OCI-LY3 (cell line): ENCODE measurements around the gene SHLD2.
"Not testable (repeated sequence)": the region's sequence is repeated elsewhere in the genome, so short reads cannot be mapped to it uniquely, and the experiment has no call there.

ENCODE experiments used
- EZH2phosphoT487 ChIP-seq: fragments of 200-600 bp; shearing (Covaris generic); IDR thresholded peaks from 2 replicates; pipeline ENCODE4 v1.6.1; 2018; ENCODE audit warnings: antibody characterized with exemption, mixed run types, low read depth
- TF ChIP-seq, protein P1 (sequence below): fragments of 200-600, 300-600 bp; sonication (generic); IDR thresholded peaks from 2 replicates; pipeline ENCODE4 v1.5.1; 2014; ENCODE audit warnings: antibody characterized with exemption, low read length, low read depth

DNA sequence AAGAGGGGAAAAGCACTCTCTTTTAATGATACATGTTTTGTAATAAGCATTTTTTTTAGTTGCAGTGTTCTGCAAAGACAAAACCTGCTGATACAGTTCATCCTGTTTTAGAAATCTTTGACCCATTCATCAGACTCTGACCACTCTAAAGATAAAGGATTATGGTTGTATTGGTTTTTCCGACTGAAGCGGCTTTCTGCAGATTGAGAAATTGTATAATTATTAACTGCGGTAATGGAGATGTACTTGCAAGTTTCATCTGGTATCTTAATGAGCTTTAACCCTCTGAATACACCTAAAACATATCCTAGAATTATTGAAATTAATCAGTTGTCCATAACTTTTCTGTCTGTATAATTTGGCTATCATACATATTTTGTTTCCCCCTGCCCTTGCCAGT lies 50.6 kb downstream of the SHLD2 start:
- TF ChIP-seq, protein P1, sequence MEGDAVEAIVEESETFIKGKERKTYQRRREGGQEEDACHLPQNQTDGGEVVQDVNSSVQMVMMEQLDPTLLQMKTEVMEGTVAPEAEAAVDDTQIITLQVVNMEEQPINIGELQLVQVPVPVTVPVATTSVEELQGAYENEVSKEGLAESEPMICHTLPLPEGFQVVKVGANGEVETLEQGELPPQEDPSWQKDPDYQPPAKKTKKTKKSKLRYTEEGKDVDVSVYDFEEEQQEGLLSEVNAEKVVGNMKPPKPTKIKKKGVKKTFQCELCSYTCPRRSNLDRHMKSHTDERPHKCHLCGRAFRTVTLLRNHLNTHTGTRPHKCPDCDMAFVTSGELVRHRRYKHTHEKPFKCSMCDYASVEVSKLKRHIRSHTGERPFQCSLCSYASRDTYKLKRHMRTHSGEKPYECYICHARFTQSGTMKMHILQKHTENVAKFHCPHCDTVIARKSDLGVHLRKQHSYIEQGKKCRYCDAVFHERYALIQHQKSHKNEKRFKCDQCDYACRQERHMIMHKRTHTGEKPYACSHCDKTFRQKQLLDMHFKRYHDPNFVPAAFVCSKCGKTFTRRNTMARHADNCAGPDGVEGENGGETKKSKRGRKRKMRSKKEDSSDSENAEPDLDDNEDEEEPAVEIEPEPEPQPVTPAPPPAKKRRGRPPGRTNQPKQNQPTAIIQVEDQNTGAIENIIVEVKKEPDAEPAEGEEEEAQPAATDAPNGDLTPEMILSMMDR = not testable (repeated sequence)
- TF ChIP-seq EZH2phosphoT487 = not testable (repeated sequence)
